Ovary (tissue), 3 donors: ENCODE results near the gene R3HDM2.

Experiments used
- EP300 ChIP-seq: sonication (generic); formaldehyde crosslinking; IDR thresholded peaks from one replicate; pipeline ENCODE4 v1.6.1; 2017; ENCODE audit warnings: antibody characterized with exemption
- TF ChIP-seq, protein P1 (sequence below), 3 donors: fragments of 450-650 bp in 2 of 3; fragments of 200-600 bp in 1 of 3; IDR thresholded peaks; one replicate each; pipeline versions ENCODE4 v1.5.1 to v1.8.0; 2016 to 2022; ENCODE audit warnings: antibody characterized with exemption in 3 of 3, mild to moderate bottlenecking in 1 of 3
- donor health status: DM: no; HTN: no; CAD: no.

DNA sequence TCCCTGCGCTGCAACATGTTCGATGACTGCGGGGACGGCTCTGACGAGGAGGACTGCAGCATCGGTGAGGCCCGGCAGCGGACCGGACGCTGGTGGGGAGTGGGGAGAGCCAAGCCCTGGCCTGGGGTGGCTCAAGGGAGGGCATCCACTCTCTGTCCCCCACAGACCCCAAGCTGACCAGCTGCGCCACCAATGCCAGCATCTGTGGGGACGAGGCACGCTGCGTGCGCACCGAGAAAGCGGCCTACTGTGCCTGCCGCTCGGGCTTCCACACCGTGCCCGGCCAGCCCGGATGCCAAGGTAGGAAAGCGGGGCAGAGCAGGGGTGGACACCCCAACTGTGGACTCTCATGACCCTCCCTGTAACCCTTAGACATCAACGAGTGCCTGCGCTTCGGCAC, 225.7 kb downstream of the R3HDM2 start:
- TF ChIP-seq, protein P1, sequence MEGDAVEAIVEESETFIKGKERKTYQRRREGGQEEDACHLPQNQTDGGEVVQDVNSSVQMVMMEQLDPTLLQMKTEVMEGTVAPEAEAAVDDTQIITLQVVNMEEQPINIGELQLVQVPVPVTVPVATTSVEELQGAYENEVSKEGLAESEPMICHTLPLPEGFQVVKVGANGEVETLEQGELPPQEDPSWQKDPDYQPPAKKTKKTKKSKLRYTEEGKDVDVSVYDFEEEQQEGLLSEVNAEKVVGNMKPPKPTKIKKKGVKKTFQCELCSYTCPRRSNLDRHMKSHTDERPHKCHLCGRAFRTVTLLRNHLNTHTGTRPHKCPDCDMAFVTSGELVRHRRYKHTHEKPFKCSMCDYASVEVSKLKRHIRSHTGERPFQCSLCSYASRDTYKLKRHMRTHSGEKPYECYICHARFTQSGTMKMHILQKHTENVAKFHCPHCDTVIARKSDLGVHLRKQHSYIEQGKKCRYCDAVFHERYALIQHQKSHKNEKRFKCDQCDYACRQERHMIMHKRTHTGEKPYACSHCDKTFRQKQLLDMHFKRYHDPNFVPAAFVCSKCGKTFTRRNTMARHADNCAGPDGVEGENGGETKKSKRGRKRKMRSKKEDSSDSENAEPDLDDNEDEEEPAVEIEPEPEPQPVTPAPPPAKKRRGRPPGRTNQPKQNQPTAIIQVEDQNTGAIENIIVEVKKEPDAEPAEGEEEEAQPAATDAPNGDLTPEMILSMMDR (IDR thresholded peaks at IDR 0.05), result no peak
- TF ChIP-seq EP300, result no peak
